SK-N-SH treated with all-trans-retinoic acid at 6 μM for 48 hours (cell line): Measurements from ENCODE around the gene ENPP3.

Experiments
- BACH2 ChIP-seq: fragments of 250-450 bp; sonication (Bioruptor Pico); IDR thresholded peaks from 2 replicates; pipeline ENCODE4 v1.9.0; 2021; ENCODE audit warnings: mild to moderate bottlenecking, borderline replicate concordance
- OSR1 ChIP-seq: fragments of 250-450 bp; sonication (Bioruptor Pico); IDR thresholded peaks from 2 replicates; pipeline ENCODE4 v1.8.0; 2022; ENCODE audit warnings: moderate library complexity, mild to moderate bottlenecking, inconsistent platforms
- RARB ChIP-seq: fragments of 250-450 bp; sonication (Bioruptor Pico); IDR thresholded peaks from 2 replicates; pipeline ENCODE4 v1.8.0; 2021; ENCODE audit warnings: mild to moderate bottlenecking, moderate library complexity
- SNAI2 ChIP-seq: fragments of 250-450 bp; sonication (Bioruptor Pico); IDR thresholded peaks from 2 replicates; pipeline ENCODE4 v1.5.0; 2020; ENCODE audit warnings: mild to moderate bottlenecking, moderate library complexity
- TOX ChIP-seq: fragments of 250-450 bp; sonication (Bioruptor Pico); IDR thresholded peaks from 2 replicates; pipeline ENCODE4 v1.8.0; 2021; ENCODE audit warnings: mild to moderate bottlenecking, moderate library complexity, borderline replicate concordance
- ZFP3 ChIP-seq: fragments of 250-450 bp; sonication (Bioruptor Pico); IDR thresholded peaks from 2 replicates; pipeline ENCODE4 v1.5.0; 2020; ENCODE audit warnings: mild to moderate bottlenecking, moderate library complexity
- ZFP30 ChIP-seq: fragments of 450-650 bp; formaldehyde crosslinking; IDR thresholded peaks from 2 replicates; pipeline ENCODE4 v1.5.0; 2022; ENCODE audit warnings: mild to moderate bottlenecking, moderate library complexity
- ZNF8 ChIP-seq: fragments of 450-650 bp; formaldehyde crosslinking; IDR thresholded peaks from 2 replicates; pipeline ENCODE4 v1.5.0; 2020; ENCODE audit warnings: mild to moderate bottlenecking, moderate library complexity
- TF ChIP-seq, protein P1 (sequence below): fragments of 250-450 bp; sonication (Bioruptor Pico); IDR thresholded peaks from 2 replicates; pipeline ENCODE4 v1.5.0; 2020; ENCODE audit warnings: mild to moderate bottlenecking, moderate library complexity

DNA sequence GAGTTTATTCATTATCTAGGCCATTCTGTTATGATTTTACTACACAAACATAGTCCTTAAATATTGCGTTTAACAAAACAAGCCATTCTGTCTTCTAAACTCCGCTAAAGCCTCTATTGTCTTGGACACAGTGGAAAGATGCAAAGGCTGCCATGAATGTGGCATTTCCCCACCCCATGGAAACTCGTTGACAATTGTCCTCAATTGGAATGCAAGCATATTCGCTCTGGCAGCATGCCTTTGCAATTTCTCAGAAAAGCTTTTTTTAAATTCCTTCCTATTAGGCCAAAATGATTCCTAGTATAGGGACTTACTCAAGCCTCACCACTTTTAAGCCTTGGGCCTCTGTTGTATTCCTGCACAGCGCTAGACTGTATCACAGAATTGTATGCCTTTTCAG, 41.3 kb downstream of the ENPP3 start:
- TF ChIP-seq SNAI2 (CRISPR knock-in tag) (no peak), ZFP3 (CRISPR knock-in tag) (no peak), TOX (CRISPR knock-in tag) (no peak), BACH2 (CRISPR knock-in tag) (no peak), ZFP30 (no peak), RARB (no peak), OSR1 (CRISPR knock-in tag) (no peak), ZNF8 (CRISPR knock-in tag) (no peak)
- TF ChIP-seq, protein P1, sequence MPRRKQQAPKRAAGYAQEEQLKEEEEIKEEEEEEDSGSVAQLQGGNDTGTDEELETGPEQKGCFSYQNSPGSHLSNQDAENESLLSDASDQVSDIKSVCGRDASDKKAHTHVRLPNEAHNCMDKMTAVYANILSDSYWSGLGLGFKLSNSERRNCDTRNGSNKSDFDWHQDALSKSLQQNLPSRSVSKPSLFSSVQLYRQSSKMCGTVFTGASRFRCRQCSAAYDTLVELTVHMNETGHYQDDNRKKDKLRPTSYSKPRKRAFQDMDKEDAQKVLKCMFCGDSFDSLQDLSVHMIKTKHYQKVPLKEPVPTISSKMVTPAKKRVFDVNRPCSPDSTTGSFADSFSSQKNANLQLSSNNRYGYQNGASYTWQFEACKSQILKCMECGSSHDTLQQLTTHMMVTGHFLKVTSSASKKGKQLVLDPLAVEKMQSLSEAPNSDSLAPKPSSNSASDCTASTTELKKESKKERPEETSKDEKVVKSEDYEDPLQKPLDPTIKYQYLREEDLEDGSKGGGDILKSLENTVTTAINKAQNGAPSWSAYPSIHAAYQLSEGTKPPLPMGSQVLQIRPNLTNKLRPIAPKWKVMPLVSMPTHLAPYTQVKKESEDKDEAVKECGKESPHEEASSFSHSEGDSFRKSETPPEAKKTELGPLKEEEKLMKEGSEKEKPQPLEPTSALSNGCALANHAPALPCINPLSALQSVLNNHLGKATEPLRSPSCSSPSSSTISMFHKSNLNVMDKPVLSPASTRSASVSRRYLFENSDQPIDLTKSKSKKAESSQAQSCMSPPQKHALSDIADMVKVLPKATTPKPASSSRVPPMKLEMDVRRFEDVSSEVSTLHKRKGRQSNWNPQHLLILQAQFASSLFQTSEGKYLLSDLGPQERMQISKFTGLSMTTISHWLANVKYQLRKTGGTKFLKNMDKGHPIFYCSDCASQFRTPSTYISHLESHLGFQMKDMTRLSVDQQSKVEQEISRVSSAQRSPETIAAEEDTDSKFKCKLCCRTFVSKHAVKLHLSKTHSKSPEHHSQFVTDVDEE: no peak
